Common myeloid progenitor, CD34-positive (primary cell): Measurements from ENCODE around the gene BAIAP2L1.

Experiments used
- CTCF ChIA-PET: fragments of 350-600 bp; sonication (Branson Sonifier 250); formaldehyde crosslinking; loops from one replicate; lab custom pipeline; 2021; ENCODE audit warnings: antibody characterized with exemption; lab: Charles Lee
- POLR2A ChIA-PET: fragments of 350-600 bp; sonication (Branson Sonifier 250); formaldehyde crosslinking; loops from one replicate; lab custom pipeline; 2021; ENCODE audit warnings: antibody characterized with exemption; lab: Charles Lee
- DNase-seq, 3 donors: peaks; one replicate each; pipeline versions ENCODE4 v3.0.0 to v3.0.0-alpha.2; 2013
- H3K27ac ChIP-seq, 2 experiments: 1 replicate in 1 of 2; 2 replicates in 1 of 2; pipeline ENCODE4 v1.7.0; 2013; ENCODE audit warnings: inconsistent platforms in 2 of 2, low read length in 2 of 2, mild to moderate bottlenecking in 2 of 2, low read depth in 1 of 2, moderate library complexity in 1 of 2; ENCODE audit not compliant: severe bottlenecking in 2 of 2, insufficient read depth in 1 of 2, poor library complexity in 1 of 2
- H3K27me3 ChIP-seq, 5 experiments: replicated peaks in 2 of 5; 1 replicate in 3 of 5; 2 replicates in 2 of 5; pipeline versions ENCODE4 v1.6.1 to v1.7.0; 2013; ENCODE audit warnings: low read length in 4 of 5, mild to moderate bottlenecking in 2 of 5, moderate library complexity in 2 of 5, inconsistent platforms in 1 of 5; ENCODE audit not compliant: insufficient read depth in 5 of 5, control insufficient read depth in 4 of 5
- H3K36me3 ChIP-seq, 4 experiments: 1 replicate in 2 of 4; 2 replicates in 2 of 4; pipeline versions ENCODE4 v1.6.1 to v1.7.0; 2013; ENCODE audit warnings: low read length in 3 of 4, control low read depth in 1 of 4, mild to moderate bottlenecking in 1 of 4; ENCODE audit not compliant: control insufficient read depth in 4 of 4, insufficient read depth in 4 of 4
- H3K4me1 ChIP-seq, 4 experiments: 1 replicate in 3 of 4; 2 replicates in 1 of 4; pipeline versions ENCODE4 v1.6.1 to v1.7.1; 2013; ENCODE audit warnings: low read length in 3 of 4, mild to moderate bottlenecking in 3 of 4, control low read depth in 1 of 4, inconsistent platforms in 1 of 4, moderate library complexity in 1 of 4; ENCODE audit not compliant: control insufficient read depth in 4 of 4, insufficient read depth in 4 of 4; ENCODE audit errors: control extremely low read depth in 1 of 4
- H3K4me3 ChIP-seq, 7 experiments: 1 replicate in 4 of 7; 2 replicates in 3 of 7; pipeline versions ENCODE4 v1.5.1 to v1.7.0; 2013; ENCODE audit warnings: mild to moderate bottlenecking in 7 of 7, low read length in 6 of 7, moderate library complexity in 6 of 7, inconsistent platforms in 2 of 7, low read depth in 2 of 7, control low read depth in 1 of 7; ENCODE audit not compliant: insufficient read depth in 4 of 7, control insufficient read depth in 1 of 7; ENCODE audit errors: extremely low read depth in 1 of 7
- H3K9me3 ChIP-seq, 5 experiments: 1 replicate in 4 of 5; 2 replicates in 1 of 5; pipeline versions ENCODE4 v1.6.1 to v1.7.1; 2013; ENCODE audit warnings: low read length in 4 of 5, mild to moderate bottlenecking in 2 of 5, inconsistent platforms in 1 of 5, low read depth in 1 of 5, moderate library complexity in 1 of 5; ENCODE audit not compliant: control insufficient read depth in 4 of 5, insufficient read depth in 2 of 5; ENCODE audit errors: control extremely low read depth in 1 of 5
- WGBS: methylation state at CpG from one replicate; pipeline ENCODE4 v1.1.5; 2013; ENCODE audit not compliant: insufficient coverage; 5-methylcytosine and 5-hydroxymethylcytosine counted together

BAIAP2L1 gene

DNA sequence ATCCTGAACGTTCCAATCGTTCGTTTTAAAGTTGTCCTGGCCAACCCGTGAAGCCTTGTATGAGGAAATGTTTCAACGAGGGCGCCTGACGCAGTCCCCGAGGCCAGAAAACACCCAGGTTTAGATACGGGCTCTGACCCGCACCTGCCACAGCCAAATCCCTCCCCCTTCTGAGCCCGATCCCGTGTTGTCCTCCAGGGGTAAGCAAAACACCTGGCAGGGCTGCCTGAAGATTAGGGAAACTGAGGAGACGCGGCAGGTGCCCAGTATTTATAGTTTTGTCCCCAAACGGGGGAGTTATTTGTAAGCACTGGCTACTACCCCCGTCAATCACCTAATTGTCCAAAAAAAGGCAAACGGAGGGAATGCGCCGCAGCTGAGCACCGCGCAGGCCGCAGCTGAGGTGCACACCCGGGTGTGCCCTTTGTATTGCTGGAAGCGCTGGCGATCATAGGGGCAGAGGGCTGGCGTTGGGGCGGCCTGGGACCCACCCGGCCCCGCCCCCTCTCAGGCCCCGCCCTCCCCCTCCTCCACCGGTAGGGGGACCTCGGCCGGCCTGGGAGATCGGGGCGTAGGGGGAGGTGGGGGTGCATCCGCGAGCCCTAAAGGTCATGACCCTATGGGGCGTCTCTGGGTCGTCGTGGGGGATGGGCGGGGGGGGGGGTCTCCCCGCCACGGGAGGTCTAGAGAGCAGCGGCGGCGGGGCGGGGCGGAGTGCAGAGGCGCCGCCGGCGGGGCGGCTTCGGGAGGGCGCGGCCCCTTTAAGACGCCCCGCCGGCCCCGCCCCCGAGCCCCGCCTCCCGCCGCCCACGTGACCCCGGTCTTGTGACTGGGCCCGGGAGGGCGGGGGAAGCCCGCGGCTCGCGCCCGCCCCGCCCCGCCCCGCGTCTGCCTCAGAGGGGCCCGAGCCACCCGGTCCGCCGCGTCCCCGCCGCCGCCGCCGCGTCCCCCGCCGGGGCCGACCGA lies 119.8 kb downstream of the BAIAP2L1 start, which contains the start of gene BRI3:
TSS of gene BRI3 (plus strand) at position 896 of the 966 bp plus-strand sequence. CDS start 110 bp downstream, outside the sequence.
- H3K27ac ChIP-seq: peak within 1 kb of the TSS in 1 of 2 experiments; percentile 77
- ChIA-PET POLR2A (no interaction called here), CTCF (interaction anchor here (0.9 kb wide), 1 partner anchor 15 kb away, joined by 4 read pairs; no protein-coding TSS in a partner anchor)
- peak; percentile 86 to 93 (median 92) for DNase-seq
- H3K4me1 ChIP-seq: peaks cover 9 to 48% (median 46%) of the 10 kb centered on the region in 4 experiments
- H3K9me3 ChIP-seq: no peaks in the 10 kb centered on the region
- WGBS: 0% methylated on average over 40 of the region's 92 CpGs
- H3K36me3 ChIP-seq: peaks cover 0 to 9% (median 0%) of the 10 kb centered on the region in 4 experiments
- no peaks in the 10 kb centered on the region for H3K27me3 ChIP-seq
- H3K4me3 ChIP-seq: peak within 1 kb of the TSS; percentile 46 to 88 (median 77)

DNA sequence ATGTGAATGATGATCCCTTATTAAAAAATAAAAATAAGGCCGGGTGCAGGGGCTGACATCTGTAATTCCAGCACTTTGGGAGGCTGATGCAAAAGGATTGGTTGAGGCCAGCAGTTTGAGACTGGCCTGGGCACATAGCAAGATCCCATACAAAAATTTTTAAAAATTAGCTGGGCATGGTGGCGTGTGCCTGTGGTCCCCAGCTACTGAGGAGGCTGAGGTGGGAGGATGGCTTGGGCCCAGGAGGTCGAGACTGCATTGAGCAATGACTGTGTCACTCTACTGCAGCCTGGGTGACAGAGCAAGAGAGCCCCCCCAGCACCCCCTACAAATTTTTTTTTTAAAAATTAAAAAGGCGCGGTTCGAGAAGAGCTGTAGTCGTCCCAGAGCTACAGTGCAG lies 120.6 kb downstream of the BAIAP2L1 start:
- Histone ChIP-seq H3K27ac (no peak overlapping the region), H3K4me3 (peak overlapping the region in 6 of 7 experiments; percentile 69 to 88 (median 72)), H3K4me1 (peaks cover 9 to 41% (median 40%) of the 10 kb centered on the region in 4 experiments), H3K9me3 (no peaks in the 10 kb centered on the region), H3K27me3 (no peaks in the 10 kb centered on the region), H3K36me3 (peaks cover 0 to 8% (median 0%) of the 10 kb centered on the region in 4 experiments)
- CTCF ChIA-PET: interaction anchor here (0.9 to 1.5 kb wide), 2 partner anchors 13 to 14 kb away, joined by 4 to 5 read pairs; no protein-coding TSS in a partner anchor
- DNase-seq: peak in 1 of 3 donors; percentile 17
- POLR2A ChIA-PET: no interaction called here
- WGBS: 51% methylated on average over 5 of the region's 7 CpGs

DNA sequence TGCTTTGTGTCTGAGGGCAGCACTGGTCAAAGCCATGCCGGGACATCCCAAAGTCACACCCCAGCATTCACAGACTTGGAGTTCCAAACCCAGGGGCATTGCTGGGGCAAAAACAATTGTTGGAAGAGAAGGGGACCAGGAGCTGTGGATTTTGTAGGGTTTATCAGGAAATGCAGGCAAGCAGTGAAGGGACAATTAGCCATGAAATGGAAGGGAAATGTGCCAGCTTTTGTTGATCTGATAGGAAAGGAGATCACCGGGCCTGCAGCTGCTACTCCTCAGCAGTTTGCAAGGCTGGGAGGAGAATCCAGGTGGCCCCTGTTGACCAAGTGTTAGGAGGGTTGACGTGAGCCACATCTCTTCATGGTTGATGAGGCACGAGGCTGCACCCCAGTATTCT lies 122.0 kb downstream of the BAIAP2L1 start:
- POLR2A ChIA-PET: no interaction called here
- no peaks in the 10 kb centered on the region for H3K9me3 ChIP-seq
- no peak overlapping the region for H3K4me3 ChIP-seq
- 90% methylated on average over 4 of the region's 4 CpGs for WGBS
- no peaks in the 10 kb centered on the region for H3K27me3 ChIP-seq
- H3K4me1 ChIP-seq: peaks cover 9 to 28% (median 27%) of the 10 kb centered on the region in 4 experiments
- DNase-seq: no peak
- CTCF ChIA-PET: interaction anchor here (1.5 kb wide), 1 partner anchor 11 kb away, joined by 5 read pairs; no protein-coding TSS in a partner anchor
- no peak overlapping the region for H3K27ac ChIP-seq
- peaks cover 0 to 2% (median 0%) of the 10 kb centered on the region in 4 experiments for H3K36me3 ChIP-seq

DNA sequence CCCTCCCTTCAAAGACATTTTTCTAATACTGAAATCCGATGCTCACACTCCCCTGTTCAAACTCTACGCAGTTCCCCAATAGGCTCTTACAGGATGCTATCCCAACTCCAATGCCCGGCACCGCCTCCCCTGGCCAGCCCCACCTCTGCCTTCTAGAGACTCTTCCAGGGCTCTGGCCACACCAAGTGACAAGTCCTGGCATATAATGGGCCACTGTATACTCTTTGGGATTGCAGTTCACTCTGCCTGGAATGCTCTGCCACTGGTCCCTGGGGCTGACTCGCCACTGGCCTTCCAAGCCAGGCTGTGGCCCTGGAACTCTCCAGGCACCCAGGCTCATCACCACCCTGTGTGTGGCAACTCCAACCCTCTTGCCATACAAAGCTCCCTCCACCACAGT lies 122.5 kb downstream of the BAIAP2L1 start:
- no peaks in the 10 kb centered on the region for H3K9me3 ChIP-seq
- ChIA-PET CTCF (no interaction called here), POLR2A (no interaction called here)
- H3K36me3 ChIP-seq: no peaks in the 10 kb centered on the region
- H3K4me1 ChIP-seq: peaks cover 9 to 23% (median 21%) of the 10 kb centered on the region in 4 experiments
- whole genome bisulfite sequencing: 100% methylated on average over 2 of the region's 5 CpGs
- H3K27me3 ChIP-seq: no peaks in the 10 kb centered on the region
- no peak overlapping the region for H3K27ac ChIP-seq
- H3K4me3 ChIP-seq: no peak overlapping the region
- no peak for DNase-seq

DNA sequence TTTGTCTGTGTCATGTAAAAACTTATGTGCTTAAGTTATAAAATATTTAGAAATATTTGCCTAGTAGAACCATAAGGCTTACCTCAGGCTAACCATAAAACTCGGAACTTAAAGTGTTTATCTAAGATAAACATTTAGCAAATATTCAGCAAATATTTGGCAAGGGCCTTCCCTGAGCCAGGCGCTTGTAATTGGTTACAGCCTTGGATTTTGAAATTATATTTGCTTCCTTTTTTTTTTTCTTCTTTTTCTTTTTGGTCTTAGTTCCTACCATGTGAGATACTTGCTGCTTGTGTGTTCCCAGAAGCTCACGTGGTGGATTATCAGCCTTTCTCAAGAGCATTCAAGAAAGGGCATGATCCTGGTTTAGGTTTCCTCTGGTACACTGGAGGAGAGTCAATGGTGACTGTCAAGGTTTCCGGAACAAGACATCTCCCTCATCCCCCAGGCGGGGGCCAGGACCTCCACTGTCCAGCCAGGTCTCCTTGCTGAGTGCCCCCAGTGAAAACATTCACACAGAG lies 124.6 kb downstream of the BAIAP2L1 start:
- no peak for DNase-seq
- peaks cover 0 to 8% (median 7%) of the 10 kb centered on the region in 4 experiments for H3K4me1 ChIP-seq
- H3K27me3 ChIP-seq: no peaks in the 10 kb centered on the region
- no peaks in the 10 kb centered on the region for H3K9me3 ChIP-seq
- no peak overlapping the region for H3K4me3 ChIP-seq
- H3K27ac ChIP-seq: no peak overlapping the region
- no peaks in the 10 kb centered on the region for H3K36me3 ChIP-seq
- ChIA-PET POLR2A (no interaction called here), CTCF (interaction anchor here (0.6 kb wide), 1 partner anchor 602 kb away, joined by 3 read pairs; the partner anchor contains the start of gene TRRAP)
- WGBS: 83% methylated on average over 1 of the region's 5 CpGs

DNA sequence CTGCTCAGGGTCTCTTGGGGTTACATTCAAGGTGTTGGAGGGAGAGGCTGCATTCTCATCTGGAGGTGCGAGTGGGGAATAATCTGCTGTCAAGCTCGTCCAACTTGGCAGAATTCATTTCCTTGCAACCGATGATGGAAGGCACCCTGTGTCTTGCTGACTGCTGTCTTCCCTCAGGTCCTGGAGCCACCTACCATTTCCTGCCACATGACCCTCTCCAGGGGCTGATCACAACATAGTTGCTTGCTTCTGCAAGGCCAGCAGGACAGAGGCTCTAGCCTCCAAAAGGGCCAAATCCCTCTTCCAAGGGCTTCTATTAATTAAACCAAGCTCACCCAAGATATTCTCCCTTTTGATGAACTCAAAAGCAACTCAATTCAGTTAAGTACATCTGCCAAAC lies 133.6 kb downstream of the BAIAP2L1 start:
- H3K4me3 ChIP-seq: no peak overlapping the region
- H3K27ac ChIP-seq: no peak overlapping the region
- no peaks in the 10 kb centered on the region for H3K36me3 ChIP-seq
- ChIA-PET CTCF (interaction anchor here (0.8 to 2.2 kb wide), 5 partner anchors 12 to 26 kb away, joined by 3 to 5 read pairs (median 3); no protein-coding TSS in a partner anchor), POLR2A (no interaction called here)
- H3K27me3 ChIP-seq: no peaks in the 10 kb centered on the region
- 95% methylated on average over 3 of the region's 3 CpGs for WGBS
- DNase-seq: no peak
- H3K9me3 ChIP-seq: no peaks in the 10 kb centered on the region
- H3K4me1 ChIP-seq: no peaks in the 10 kb centered on the region
